PC-9 (cell line): Measurements from ENCODE around the gene MYRIP. TPM values are rescaled to one million over a fixed set of nuclear protein-coding genes. Genes with fewer than 3 reads are reported as not detected.

Source experiments
- BruUV-seq: library from RNA; stranded (reverse); fragments of 400-500 nt; replicated peaks from 2 replicates; lab custom pipeline; 2021; lab: Mats Ljungman, UMichigan
- CTCF ChIA-PET: fragments of 300-600 bp; sonication (Branson Sonifier 250); formaldehyde crosslinking; loops from one replicate; lab custom pipeline; 2022; ENCODE audit warnings: antibody characterized with exemption; lab: Charles Lee
- POLR2A ChIA-PET: fragments of 300-600 bp; sonication (Branson Sonifier 250); formaldehyde crosslinking; loops from one replicate; lab custom pipeline; 2022; ENCODE audit warnings: antibody characterized with exemption; ENCODE audit not compliant: unreplicated experiment; lab: Charles Lee
- DNase-seq, 2 experiments: peaks; one replicate each; pipeline versions ENCODE4 v3.0.0 to v3.0.0-alpha.2; 2015 to 2022; ENCODE audit warnings: mixed read lengths in 1 of 2
- H2AFZ ChIP-seq: fragments of 200-600 bp; sonication (generic); 2 replicates; pipeline ENCODE4 v1.8.1; 2017; ENCODE audit warnings: antibody characterized with exemption
- H3F3A ChIP-seq: fragments of 200-600 bp; sonication (generic); 2 replicates; pipeline ENCODE4 v1.8.1; 2017; ENCODE audit warnings: antibody characterized with exemption, mild to moderate bottlenecking, low read depth; ENCODE audit not compliant: insufficient read depth
- H3K27ac ChIP-seq: fragments of 200-600 bp; sonication (generic); 2 replicates; pipeline ENCODE4 v1.6.1; 2016; ENCODE audit warnings: mixed run types
- H3K27me3 ChIP-seq: fragments of 200-600 bp; sonication (generic); 2 replicates; pipeline ENCODE4 v1.6.1; 2016; ENCODE audit warnings: low read depth, mixed run types; ENCODE audit not compliant: insufficient read depth
- H3K36me3 ChIP-seq: fragments of 200-600 bp; sonication (generic); 2 replicates; pipeline ENCODE4 v1.6.1; 2016; ENCODE audit warnings: low read depth, mixed run types
- H3K4me1 ChIP-seq: fragments of 200-600 bp; sonication (generic); replicated peaks from 2 replicates; pipeline ENCODE4 v1.6.1; 2016; ENCODE audit warnings: mixed run types; ENCODE audit not compliant: insufficient read depth
- H3K4me2 ChIP-seq: fragments of 200-600 bp; sonication (generic); 2 replicates; pipeline ENCODE4 v1.6.1; 2017; ENCODE audit warnings: mixed run types
- H3K4me3 ChIP-seq: fragments of 200-600 bp; sonication (generic); 2 replicates; pipeline ENCODE4 v1.6.1; 2016; ENCODE audit warnings: mixed run types
- H3K79me2 ChIP-seq: fragments of 200-600 bp; sonication (generic); 2 replicates; pipeline ENCODE4 v1.6.1; 2017; ENCODE audit warnings: low read depth, mixed run types
- H3K9me2 ChIP-seq: fragments of 200-600 bp; sonication (generic); 2 replicates; pipeline ENCODE4 v1.8.1; 2017; ENCODE audit warnings: mild to moderate bottlenecking; ENCODE audit not compliant: insufficient read depth
- H3K9me3 ChIP-seq: fragments of 200-600 bp; sonication (generic); 2 replicates; pipeline ENCODE4 v1.8.1; 2016; ENCODE audit warnings: low read depth; ENCODE audit not compliant: insufficient read depth
- H4K20me1 ChIP-seq: fragments of 200-600 bp; sonication (generic); 2 replicates; pipeline ENCODE4 v1.8.1; 2017; ENCODE audit not compliant: insufficient read depth
- CTCF ChIP-seq: fragments of 200-600 bp; sonication (generic); conservative IDR thresholded peaks from 2 replicates; pipeline ENCODE4 v1.6.1; 2017; ENCODE audit warnings: mixed run types, antibody characterized with exemption, mild to moderate bottlenecking, moderate library complexity
- EZH2 ChIP-seq: fragments of 200-600 bp; sonication (generic); IDR thresholded peaks from 2 replicates; pipeline ENCODE4 v1.8.0; 2017; ENCODE audit warnings: antibody characterized with exemption, low read depth
- intact Hi-C: fragments of 100-400 bp; cut with micrococcal nuclease; formaldehyde crosslinking; loops from one replicate; pipeline ENCODE4 v1.10.0; 2022; ENCODE audit not compliant: unreplicated experiment
- total RNA-seq: library from RNA; stranded (reverse); gene quantifications from 2 replicates; pipeline ENCODE4 v1.2.3, GENCODE V29; 2021

MYRIP gene
- total RNA-seq, 1 experiment from 2014 or later = not detected

GRCh38 chr3:40018369-40018768 is 209.0 kb downstream of the MYRIP start:
- peaks cover 4% of the 10 kb centered on the region; the same call in 1 of the 2 replicates for H3K27me3 ChIP-seq
- no peak overlapping the region for H3K4me2 ChIP-seq
- H3K36me3 ChIP-seq = no peaks in the 10 kb centered on the region
- no peak overlapping the region for H2AFZ ChIP-seq
- no TSS peak for BruUV-seq
- CTCF ChIA-PET = no interaction called here
- POLR2A ChIA-PET = no interaction called here
- no peaks in the 10 kb centered on the region for H3K9me3 ChIP-seq
- no peak for TF ChIP-seq EZH2
- TF ChIP-seq CTCF = no peak
- no peaks in the 10 kb centered on the region for H4K20me1 ChIP-seq
- intact Hi-C loops = no loop called here
- no peak overlapping the region for H3K27ac ChIP-seq
- H3F3A ChIP-seq = no peaks in the 10 kb centered on the region
- H3K4me3 ChIP-seq = no peak overlapping the region
- no peak for DNase-seq
- no peaks in the 10 kb centered on the region for H3K4me1 ChIP-seq
- H3K79me2 ChIP-seq = no peaks in the 10 kb centered on the region
- H3K9me2 ChIP-seq = no peaks in the 10 kb centered on the region

GRCh38 chr3:40019376-40019775 is 210.0 kb downstream of the MYRIP start:
- no peaks in the 10 kb centered on the region for H4K20me1 ChIP-seq
- no peaks in the 10 kb centered on the region for H3K9me2 ChIP-seq
- intact Hi-C loops = no loop called here
- H3K79me2 ChIP-seq = no peaks in the 10 kb centered on the region
- no peaks in the 10 kb centered on the region for H3K36me3 ChIP-seq
- peaks cover 4% of the 10 kb centered on the region; the same call in 1 of the 2 replicates for H3K27me3 ChIP-seq
- H3K4me2 ChIP-seq = no peak overlapping the region
- no peak overlapping the region for H2AFZ ChIP-seq
- H3K9me3 ChIP-seq = no peaks in the 10 kb centered on the region
- TF ChIP-seq EZH2 = no peak
- no peak for TF ChIP-seq CTCF
- no TSS peak for BruUV-seq
- no peak overlapping the region for H3K27ac ChIP-seq
- no peak overlapping the region for H3K4me3 ChIP-seq
- ChIA-PET POLR2A (no interaction called here), CTCF (no interaction called here)
- DNase-seq = no peak
- no peaks in the 10 kb centered on the region for H3F3A ChIP-seq
- H3K4me1 ChIP-seq = no peaks in the 10 kb centered on the region

GRCh38 chr3:40020689-40021088 is 211.3 kb downstream of the MYRIP start:
- POLR2A ChIA-PET = no interaction called here
- no peaks in the 10 kb centered on the region; the same call in 1 of the 2 replicates for H3K9me3 ChIP-seq
- peaks cover 4% of the 10 kb centered on the region; the same call in 1 of the 2 replicates for H3K27me3 ChIP-seq
- H3K9me2 ChIP-seq = no peaks in the 10 kb centered on the region
- no TSS peak for BruUV-seq
- intact Hi-C loops = no loop called here
- no peaks in the 10 kb centered on the region for H3K79me2 ChIP-seq
- TF ChIP-seq EZH2 (no peak), CTCF (no peak)
- H3K27ac ChIP-seq = no peak overlapping the region
- CTCF ChIA-PET = no interaction called here
- H3K36me3 ChIP-seq = no peaks in the 10 kb centered on the region
- H3K4me2 ChIP-seq = no peak overlapping the region
- no peaks in the 10 kb centered on the region for H3K4me1 ChIP-seq
- no peaks in the 10 kb centered on the region for H3F3A ChIP-seq
- H4K20me1 ChIP-seq = no peaks in the 10 kb centered on the region
- no peak overlapping the region for H2AFZ ChIP-seq
- no peak overlapping the region for H3K4me3 ChIP-seq
- no peak for DNase-seq
